GM12878 (cell line): ENCODE data around the gene SPX. TPM values are rescaled to one million over a fixed set of nuclear protein-coding genes. Genes with fewer than 3 reads are reported as not detected.

Experiments
- PAX5 ChIP-seq: IDR thresholded peaks from 2 replicates; pipeline ENCODE4 v1.6.1; 2011; ENCODE audit warnings: low read depth, low read length, borderline replicate concordance
- RFX5 ChIP-seq: IDR thresholded peaks from 2 replicates; pipeline ENCODE4 v1.6.1; 2011; ENCODE audit warnings: low read depth, low read length, improper control_type of control experiment
- polyA plus RNA-seq, 11 experiments: library from polyadenylated mRNA; depleted of rRNA in 4 of 11; unstranded in 6 of 11; stranded (reverse) in 5 of 11; fragments of >200 nt; fragmentation: Nextera tagmentation in 4 of 11; fragmentation: Illumina TruSeq in 1 of 11; extraction: Ambion mirVana in 4 of 11; extraction: Trizol in 1 of 11; gene quantifications; 1 replicate in 1 of 11; 2 replicates in 10 of 11; pipeline versions ENCODE4 v1.2.1 to v1.2.3, GENCODE V29; 2011 to 2016; ENCODE audit warnings: inconsistent platforms in 2 of 11, missing spikeins in 2 of 11, low read depth in 1 of 11
- total RNA-seq, 4 experiments: library from RNA; depleted of rRNA in 3 of 4; stranded (reverse); fragments of >200 nt in 3 of 4; fragmentation: Illumina TruSeq in 1 of 4; extraction: Trizol in 1 of 4; gene quantifications; 2 replicates each; pipeline versions ENCODE4 v1.2.1 to v1.2.3, GENCODE V29; 2013 to 2021
- TF ChIP-seq, protein P1 (sequence below): fragments of 450-650 bp; IDR thresholded peaks from 2 replicates; pipeline ENCODE4 v1.6.1; 2017; ENCODE audit warnings: mild to moderate bottlenecking, moderate library complexity
- TF ChIP-seq, protein P2 (sequence below): fragments of 150-350 bp; IDR thresholded peaks from 2 replicates; pipeline ENCODE4 v1.6.1; 2016; ENCODE audit warnings: low read depth, low read length

The SPX gene
- total and polyA plus RNA-seq, 10 of the 15 experiments (the other 5 are each of a cell fraction or from before 2014, with no cell fraction given): 0.05 TPM; not detected in 8

DNA sequence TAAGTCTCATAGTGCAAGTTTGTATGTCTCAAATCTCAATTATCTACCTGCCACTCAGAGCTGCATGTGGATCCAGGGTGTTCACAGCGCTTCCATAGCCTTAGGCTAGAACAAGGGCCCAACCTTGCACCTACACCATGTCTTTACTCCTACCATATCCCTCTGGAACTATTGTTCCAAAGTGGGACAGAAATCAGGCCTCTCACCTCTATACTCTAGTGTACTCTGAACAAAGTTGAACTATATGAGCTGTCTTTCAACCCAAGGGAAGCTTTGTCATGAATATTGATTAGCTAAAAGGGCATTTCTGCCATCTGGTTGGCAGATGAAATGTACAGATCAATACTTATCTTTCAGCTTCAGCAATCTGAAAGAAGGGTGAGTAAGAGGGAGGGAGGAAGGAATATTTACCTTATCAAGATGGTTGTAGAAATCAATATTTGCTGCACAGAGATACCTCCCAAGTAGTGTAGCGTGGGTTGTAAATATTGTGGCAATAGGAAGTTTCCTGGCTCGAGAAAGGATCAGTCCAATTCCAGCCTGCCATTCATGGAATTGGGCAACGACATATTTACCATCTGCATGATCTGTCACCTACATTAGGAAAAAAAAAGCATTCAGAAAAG is 47.8 kb downstream of the SPX start (continued):
- TF ChIP-seq, protein P1, sequence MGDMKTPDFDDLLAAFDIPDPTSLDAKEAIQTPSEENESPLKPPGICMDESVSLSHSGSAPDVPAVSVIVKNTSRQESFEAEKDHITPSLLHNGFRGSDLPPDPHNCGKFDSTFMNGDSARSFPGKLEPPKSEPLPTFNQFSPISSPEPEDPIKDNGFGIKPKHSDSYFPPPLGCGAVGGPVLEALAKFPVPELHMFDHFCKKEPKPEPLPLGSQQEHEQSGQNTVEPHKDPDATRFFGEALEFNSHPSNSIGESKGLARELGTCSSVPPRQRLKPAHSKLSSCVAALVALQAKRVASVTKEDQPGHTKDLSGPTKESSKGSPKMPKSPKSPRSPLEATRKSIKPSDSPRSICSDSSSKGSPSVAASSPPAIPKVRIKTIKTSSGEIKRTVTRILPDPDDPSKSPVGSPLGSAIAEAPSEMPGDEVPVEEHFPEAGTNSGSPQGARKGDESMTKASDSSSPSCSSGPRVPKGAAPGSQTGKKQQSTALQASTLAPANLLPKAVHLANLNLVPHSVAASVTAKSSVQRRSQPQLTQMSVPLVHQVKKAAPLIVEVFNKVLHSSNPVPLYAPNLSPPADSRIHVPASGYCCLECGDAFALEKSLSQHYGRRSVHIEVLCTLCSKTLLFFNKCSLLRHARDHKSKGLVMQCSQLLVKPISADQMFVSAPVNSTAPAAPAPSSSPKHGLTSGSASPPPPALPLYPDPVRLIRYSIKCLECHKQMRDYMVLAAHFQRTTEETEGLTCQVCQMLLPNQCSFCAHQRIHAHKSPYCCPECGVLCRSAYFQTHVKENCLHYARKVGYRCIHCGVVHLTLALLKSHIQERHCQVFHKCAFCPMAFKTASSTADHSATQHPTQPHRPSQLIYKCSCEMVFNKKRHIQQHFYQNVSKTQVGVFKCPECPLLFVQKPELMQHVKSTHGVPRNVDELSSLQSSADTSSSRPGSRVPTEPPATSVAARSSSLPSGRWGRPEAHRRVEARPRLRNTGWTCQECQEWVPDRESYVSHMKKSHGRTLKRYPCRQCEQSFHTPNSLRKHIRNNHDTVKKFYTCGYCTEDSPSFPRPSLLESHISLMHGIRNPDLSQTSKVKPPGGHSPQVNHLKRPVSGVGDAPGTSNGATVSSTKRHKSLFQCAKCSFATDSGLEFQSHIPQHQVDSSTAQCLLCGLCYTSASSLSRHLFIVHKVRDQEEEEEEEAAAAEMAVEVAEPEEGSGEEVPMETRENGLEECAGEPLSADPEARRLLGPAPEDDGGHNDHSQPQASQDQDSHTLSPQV: no peak
- TF ChIP-seq PAX5: no peak
- TF ChIP-seq, protein P2, sequence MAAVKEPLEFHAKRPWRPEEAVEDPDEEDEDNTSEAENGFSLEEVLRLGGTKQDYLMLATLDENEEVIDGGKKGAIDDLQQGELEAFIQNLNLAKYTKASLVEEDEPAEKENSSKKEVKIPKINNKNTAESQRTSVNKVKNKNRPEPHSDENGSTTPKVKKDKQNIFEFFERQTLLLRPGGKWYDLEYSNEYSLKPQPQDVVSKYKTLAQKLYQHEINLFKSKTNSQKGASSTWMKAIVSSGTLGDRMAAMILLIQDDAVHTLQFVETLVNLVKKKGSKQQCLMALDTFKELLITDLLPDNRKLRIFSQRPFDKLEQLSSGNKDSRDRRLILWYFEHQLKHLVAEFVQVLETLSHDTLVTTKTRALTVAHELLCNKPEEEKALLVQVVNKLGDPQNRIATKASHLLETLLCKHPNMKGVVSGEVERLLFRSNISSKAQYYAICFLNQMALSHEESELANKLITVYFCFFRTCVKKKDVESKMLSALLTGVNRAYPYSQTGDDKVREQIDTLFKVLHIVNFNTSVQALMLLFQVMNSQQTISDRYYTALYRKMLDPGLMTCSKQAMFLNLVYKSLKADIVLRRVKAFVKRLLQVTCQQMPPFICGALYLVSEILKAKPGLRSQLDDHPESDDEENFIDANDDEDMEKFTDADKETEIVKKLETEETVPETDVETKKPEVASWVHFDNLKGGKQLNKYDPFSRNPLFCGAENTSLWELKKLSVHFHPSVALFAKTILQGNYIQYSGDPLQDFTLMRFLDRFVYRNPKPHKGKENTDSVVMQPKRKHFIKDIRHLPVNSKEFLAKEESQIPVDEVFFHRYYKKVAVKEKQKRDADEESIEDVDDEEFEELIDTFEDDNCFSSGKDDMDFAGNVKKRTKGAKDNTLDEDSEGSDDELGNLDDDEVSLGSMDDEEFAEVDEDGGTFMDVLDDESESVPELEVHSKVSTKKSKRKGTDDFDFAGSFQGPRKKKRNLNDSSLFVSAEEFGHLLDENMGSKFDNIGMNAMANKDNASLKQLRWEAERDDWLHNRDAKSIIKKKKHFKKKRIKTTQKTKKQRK: no peak
- TF ChIP-seq RFX5: no peak
